HG03066 (cell line): ENCODE results near the gene TMEM39B.

ENCODE experiments used
- ATAC-seq: cut with Tn5 transposase; IDR thresholded peaks from one replicate; pipeline ENCODE4 v1.9.1; 2021; ENCODE audit warnings: low read depth; ENCODE audit not compliant: unreplicated experiment

The TMEM39B gene

DNA sequence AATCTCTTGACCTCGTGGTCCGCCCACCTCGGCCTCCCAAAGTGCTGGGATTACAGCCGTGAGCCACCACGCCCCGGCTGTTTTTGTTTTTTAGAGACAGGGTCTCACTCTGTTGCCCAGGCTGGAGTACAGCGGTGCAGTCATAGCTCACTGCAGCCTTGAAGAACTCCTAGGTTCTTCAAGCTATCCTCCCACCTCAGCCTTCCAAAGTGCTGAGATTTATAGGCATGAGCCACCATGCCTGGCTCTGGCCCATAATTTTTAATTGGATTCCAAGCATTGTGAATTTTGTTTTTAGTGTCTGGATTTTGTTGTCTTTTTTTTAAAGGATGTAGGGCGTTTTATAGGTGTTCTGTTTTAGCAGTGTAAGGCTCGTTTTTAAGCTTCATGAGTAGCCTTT is 78.1 kb downstream of the TMEM39B start:
- ATAC-seq, result no peak

DNA sequence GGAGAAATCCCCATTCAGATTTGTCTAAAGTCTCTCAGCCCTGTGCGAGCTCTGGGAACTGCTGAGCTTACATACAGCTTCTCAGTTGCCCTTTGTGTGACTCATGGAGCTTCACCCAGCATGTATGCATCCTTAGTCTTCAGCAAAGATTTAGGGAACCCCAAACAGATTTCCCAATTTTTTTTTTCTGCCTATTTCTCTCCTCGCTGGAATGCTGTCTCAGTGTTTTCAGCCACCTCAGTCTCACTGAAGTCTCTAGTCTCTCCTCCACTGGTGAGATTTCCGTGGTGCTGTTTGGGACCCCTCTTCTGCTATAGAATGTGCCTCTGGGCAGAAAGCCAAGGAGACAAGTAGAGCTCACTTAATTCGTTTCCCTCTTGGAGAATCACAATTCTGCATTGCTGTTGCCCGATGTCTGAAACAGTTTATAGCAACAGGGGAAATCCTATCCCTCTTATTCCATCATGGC is 78.6 kb downstream of the TMEM39B start:
- ATAC-seq, result no peak
